A673 (cell line): ENCODE results near the gene FMN2. TPM values are rescaled to one million over a fixed set of nuclear protein-coding genes. Genes with fewer than 3 reads are reported as not detected.

Source experiments
- BruUV-seq: library from RNA; stranded (reverse); fragments of 400-500 nt; replicated peaks from 2 replicates; lab custom pipeline; 2021; lab: Mats Ljungman, UMichigan
- CTCF ChIA-PET: fragments of 300-600 bp; sonication (Branson Sonifier 250); formaldehyde crosslinking; loops from one replicate; lab custom pipeline; 2022; ENCODE audit warnings: antibody characterized with exemption; lab: Charles Lee
- POLR2A ChIA-PET: fragments of 300-600 bp; sonication (Branson Sonifier 250); formaldehyde crosslinking; loops from one replicate; lab custom pipeline; 2022; ENCODE audit warnings: antibody characterized with exemption; ENCODE audit not compliant: low non-redundant PET; lab: Charles Lee
- DNase-seq: peaks from one replicate; pipeline ENCODE4 v3.0.0-alpha.2; 2015; ENCODE audit warnings: low spot score
- H3K27ac ChIP-seq: fragments of 200-600 bp; sonication (generic); 2 replicates; pipeline ENCODE4 v1.5.1; 2016; ENCODE audit warnings: mixed run types, low read depth, mild to moderate bottlenecking, mixed read lengths, antibody characterized with exemption, low read length; ENCODE audit not compliant: poor library complexity, severe bottlenecking
- H3K27me3 ChIP-seq: fragments of 200-600 bp; sonication (generic); replicated peaks from 2 replicates; pipeline ENCODE4 v1.6.1; 2017; ENCODE audit warnings: mixed run types, low read depth, mild to moderate bottlenecking, mixed read lengths, antibody characterized with exemption, low read length; ENCODE audit not compliant: insufficient read depth, poor library complexity
- H3K36me3 ChIP-seq: fragments of 200-600 bp; sonication (generic); 2 replicates; pipeline ENCODE4 v1.6.1; 2016; ENCODE audit warnings: mixed run types, mild to moderate bottlenecking, mixed read lengths, antibody characterized with exemption, low read length; ENCODE audit not compliant: insufficient read depth, poor library complexity, severe bottlenecking
- H3K4me1 ChIP-seq: fragments of 200-600 bp; sonication (generic); 2 replicates; pipeline ENCODE4 v1.6.1; 2017; ENCODE audit warnings: mixed run types, mild to moderate bottlenecking, mixed read lengths, antibody characterized with exemption, low read length; ENCODE audit not compliant: insufficient read depth, poor library complexity, severe bottlenecking
- H3K4me3 ChIP-seq: fragments of 200-600 bp; sonication (generic); 2 replicates; pipeline ENCODE4 v1.5.1; 2016; ENCODE audit warnings: low read depth, mixed run types, mild to moderate bottlenecking, mixed read lengths, low read length; ENCODE audit not compliant: poor library complexity, severe bottlenecking
- H3K9me3 ChIP-seq: fragments of 200-600 bp; sonication (generic); 2 replicates; pipeline ENCODE4 v1.6.1; 2016; ENCODE audit warnings: mixed run types, low read depth, mild to moderate bottlenecking, mixed read lengths, antibody characterized with exemption, low read length; ENCODE audit not compliant: poor library complexity, severe bottlenecking
- CTCF ChIP-seq: fragments of 300-800, 200-600 bp; sonication (generic); conservative IDR thresholded peaks from 2 replicates; pipeline ENCODE4 v1.5.1; 2017; ENCODE audit warnings: low read depth, mild to moderate bottlenecking, antibody characterized with exemption, low read length, moderate library complexity, mixed read lengths
- EZH2 ChIP-seq: fragments of 200-600 bp; sonication (generic); IDR thresholded peaks from 2 replicates; pipeline ENCODE4 v1.6.1; 2017; ENCODE audit warnings: borderline replicate concordance, low read depth, mild to moderate bottlenecking, mixed read lengths, antibody characterized with exemption, low read length; ENCODE audit not compliant: poor library complexity, severe bottlenecking
- intact Hi-C: fragments of 100-400 bp; cut with micrococcal nuclease; formaldehyde crosslinking; loops from one replicate; pipeline ENCODE4 v1.10.0; 2022; ENCODE audit not compliant: unreplicated experiment
- total RNA-seq: library from RNA; stranded (reverse); gene quantifications from 2 replicates; pipeline ENCODE4 v1.2.3, GENCODE V29; 2021

The FMN2 gene
- total RNA-seq, 1 experiment from 2014 or later = not detected

GRCh38 chr1:240506176-240506575, 414.5 kb downstream of the FMN2 start:
- Histone ChIP-seq H3K27me3 (peaks cover 24% of the 10 kb centered on the region), H3K36me3 (no peaks in the 10 kb centered on the region), H3K9me3 (no peaks in the 10 kb centered on the region), H3K4me3 (no peak overlapping the region), H3K4me1 (no peaks in the 10 kb centered on the region), H3K27ac (no peak overlapping the region)
- ChIA-PET POLR2A (no interaction called here), CTCF (no interaction called here)
- TF ChIP-seq EZH2 = no peak
- TF ChIP-seq CTCF = no peak
- no TSS peak for BruUV-seq
- intact Hi-C loops = no loop called here
- DNase-seq = no peak

GRCh38 chr1:240508201-240508600, 416.5 kb downstream of the FMN2 start:
- no TSS peak for BruUV-seq
- Histone ChIP-seq H3K4me3 (no peak overlapping the region), H3K4me1 (no peaks in the 10 kb centered on the region), H3K36me3 (no peaks in the 10 kb centered on the region), H3K9me3 (no peaks in the 10 kb centered on the region), H3K27me3 (peaks cover 23% of the 10 kb centered on the region), H3K27ac (no peak overlapping the region)
- no peak for DNase-seq
- TF ChIP-seq EZH2 (no peak), CTCF (no peak)
- CTCF ChIA-PET = no interaction called here
- POLR2A ChIA-PET = no interaction called here
- intact Hi-C loops = no loop called here

GRCh38 chr1:240508950-240509349, 417.3 kb downstream of the FMN2 start:
- peak; percentile 19 for DNase-seq
- BruUV-seq = no TSS peak
- POLR2A ChIA-PET = no interaction called here

More at GRCh38 chr1:240508950-240509349, 417.3 kb downstream of the FMN2 start:
- intact Hi-C loops = no loop called here
- Histone ChIP-seq H3K4me3 (no peak overlapping the region), H3K4me1 (no peaks in the 10 kb centered on the region), H3K9me3 (no peaks in the 10 kb centered on the region), H3K36me3 (no peaks in the 10 kb centered on the region), H3K27ac (no peak overlapping the region), H3K27me3 (peaks cover 19% of the 10 kb centered on the region)
- CTCF ChIA-PET = no interaction called here
- TF ChIP-seq EZH2 = no peak
- TF ChIP-seq CTCF = no peak
